Stimulated activated CD8-positive, alpha-beta memory T cell treated with anti-CD3 and anti-CD28 coated beads, Interleukin-15, amount 100 ng/mL, for 48 hours (primary cell): Measurements from ENCODE around the gene TTC39A.
"Not testable (repeated sequence)": the region's sequence is repeated elsewhere in the genome, so short reads cannot be mapped to it uniquely, and the experiment has no call there.

Source experiments
- DNase-seq, 2 donors: peaks; one replicate each; pipeline ENCODE4 v3.0.0-alpha.2; 2020; ENCODE audit warnings: low read depth in 2 of 2

Gene TTC39A

GRCh38 chr1:51336711-51337110 is 6.3 kb upstream of the TTC39A start:
- no peak for DNase-seq

GRCh38 chr1:51336004-51336403 is 5.6 kb upstream of the TTC39A start:
- no peak for DNase-seq

GRCh38 chr1:51331206-51332100 is 1.1 kb upstream of the TTC39A start:
- no peak for DNase-seq

GRCh38 chr1:51329443-51330325 is 678 bp downstream of the TTC39A start:
- no peak for DNase-seq

DNA sequence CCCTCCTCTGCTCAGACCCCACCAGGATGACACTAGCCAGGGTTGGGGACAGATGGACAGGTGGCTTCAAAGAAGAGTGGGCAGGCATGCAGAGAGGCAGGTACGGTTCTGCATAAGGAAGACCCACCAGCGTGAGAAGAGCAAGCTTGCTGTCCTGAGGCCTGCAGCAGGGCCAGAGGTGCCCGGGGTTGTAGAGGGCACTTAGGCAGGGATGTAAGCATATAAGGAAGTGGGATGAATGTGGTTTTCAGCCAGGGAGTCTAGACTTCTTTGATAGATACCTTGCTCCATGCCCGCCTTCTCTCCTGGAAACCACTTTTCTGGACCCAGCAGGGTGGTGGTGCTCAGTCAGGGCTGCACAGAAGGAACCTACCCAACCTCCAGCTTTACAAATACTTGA is 1.4 kb downstream of the TTC39A start:
- no peak for DNase-seq

DNA sequence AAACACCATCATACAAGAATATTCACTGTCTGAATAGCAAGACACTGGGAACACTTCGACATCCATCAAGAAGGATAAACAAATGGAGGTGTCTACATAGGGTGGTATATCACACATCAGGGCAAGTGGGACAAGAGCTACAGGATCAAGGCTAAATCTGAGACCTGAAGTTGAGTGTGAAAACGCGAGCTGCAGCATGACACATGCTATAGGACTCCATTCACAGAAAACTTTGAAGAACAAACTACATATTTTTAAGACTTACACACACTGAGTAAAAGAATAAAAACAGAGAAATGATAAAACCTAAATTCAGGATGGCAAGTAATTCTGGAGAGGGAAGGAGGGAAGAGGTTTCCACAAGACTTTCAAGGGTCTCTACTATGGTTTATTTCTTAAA is 2.1 kb downstream of the TTC39A start:
- DNase-seq = no peak

- DNase-seq = no peak
Measured at GRCh38 chr1:51327386-51327785, 3.0 kb downstream of the TTC39A start.

GRCh38 chr1:51326839-51327238 is 3.5 kb downstream of the TTC39A start:
- DNase-seq = no peak

DNA sequence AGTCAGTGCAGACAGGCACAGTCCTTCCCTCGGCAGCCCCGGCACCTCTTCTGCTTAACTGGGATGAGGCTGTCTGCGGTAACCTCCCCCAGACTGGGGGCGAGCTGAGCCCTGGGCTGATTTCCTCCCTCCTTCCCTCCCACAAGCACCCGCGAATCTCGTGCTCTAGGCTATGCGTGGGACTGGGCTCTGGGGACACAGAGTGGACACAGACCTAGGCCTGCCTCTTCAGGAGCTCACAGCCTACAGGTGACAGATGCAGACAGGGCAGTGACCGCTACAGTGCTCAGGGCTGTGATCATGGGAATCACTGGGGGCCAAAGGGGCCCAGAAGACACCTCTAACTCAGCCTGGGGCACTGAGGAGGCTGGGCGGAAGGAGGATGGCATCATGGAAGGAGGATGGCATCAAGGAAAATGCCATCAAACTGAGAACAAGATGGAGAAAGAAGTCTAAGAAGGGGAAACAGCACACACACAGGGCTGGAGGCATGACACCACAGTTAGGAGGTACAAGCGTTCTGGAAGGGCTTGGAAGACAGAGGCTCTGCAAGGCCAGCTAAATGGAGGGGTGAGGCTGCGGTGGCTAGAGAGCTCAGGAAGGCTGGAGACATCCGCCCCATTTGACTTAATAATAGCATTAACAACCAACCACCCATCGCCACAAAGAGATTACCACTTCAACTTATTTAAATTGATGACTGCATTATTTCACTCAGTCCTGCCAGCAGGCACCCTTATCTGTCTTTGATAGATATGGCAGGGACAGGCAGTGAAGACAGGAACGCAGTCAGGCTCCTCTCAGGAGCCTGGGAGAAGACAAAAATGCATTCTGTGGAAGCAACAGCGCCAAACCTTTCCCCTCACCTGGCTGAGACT is 4.2 kb downstream of the TTC39A start:
- no peak for DNase-seq

DNA sequence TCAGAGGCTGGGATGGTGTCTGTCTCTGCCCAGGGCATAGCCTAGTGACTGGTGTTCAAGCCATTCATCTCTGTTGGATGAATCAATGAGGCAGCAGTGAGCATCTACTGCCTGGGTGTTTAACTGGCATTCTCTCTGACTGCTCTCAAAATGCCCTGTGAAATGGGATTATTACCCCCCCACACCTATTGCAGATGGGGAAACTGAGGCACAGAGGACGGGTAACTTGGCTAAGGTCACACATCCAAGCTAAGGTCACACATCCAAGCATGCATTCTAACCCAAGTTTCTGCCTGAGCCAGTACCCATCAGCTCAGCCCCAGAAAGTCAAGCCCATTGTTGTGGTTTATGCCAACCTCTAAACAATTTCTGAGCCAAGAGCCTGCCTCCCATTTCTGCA is 5.0 kb downstream of the TTC39A start:
- DNase-seq = no peak

DNA sequence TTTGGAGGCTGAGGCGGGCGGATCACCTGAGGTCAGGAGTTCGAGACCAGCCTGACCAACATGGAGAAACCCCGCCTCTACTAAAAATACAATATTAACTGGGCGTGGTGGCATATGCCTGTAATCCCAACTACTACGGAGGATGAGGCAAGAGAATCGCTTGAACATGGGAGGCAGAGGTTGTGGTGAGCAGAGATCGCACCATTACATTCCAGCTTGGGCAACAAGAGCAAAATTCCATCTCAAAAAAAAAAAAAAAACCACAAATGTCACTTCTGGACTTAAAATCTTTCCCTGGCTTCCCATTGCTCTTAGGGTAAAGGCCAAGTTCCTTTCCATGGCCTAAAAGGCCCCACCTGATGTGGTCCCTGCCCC is 5.4 kb downstream of the TTC39A start:
- not testable (repeated sequence) for DNase-seq

DNA sequence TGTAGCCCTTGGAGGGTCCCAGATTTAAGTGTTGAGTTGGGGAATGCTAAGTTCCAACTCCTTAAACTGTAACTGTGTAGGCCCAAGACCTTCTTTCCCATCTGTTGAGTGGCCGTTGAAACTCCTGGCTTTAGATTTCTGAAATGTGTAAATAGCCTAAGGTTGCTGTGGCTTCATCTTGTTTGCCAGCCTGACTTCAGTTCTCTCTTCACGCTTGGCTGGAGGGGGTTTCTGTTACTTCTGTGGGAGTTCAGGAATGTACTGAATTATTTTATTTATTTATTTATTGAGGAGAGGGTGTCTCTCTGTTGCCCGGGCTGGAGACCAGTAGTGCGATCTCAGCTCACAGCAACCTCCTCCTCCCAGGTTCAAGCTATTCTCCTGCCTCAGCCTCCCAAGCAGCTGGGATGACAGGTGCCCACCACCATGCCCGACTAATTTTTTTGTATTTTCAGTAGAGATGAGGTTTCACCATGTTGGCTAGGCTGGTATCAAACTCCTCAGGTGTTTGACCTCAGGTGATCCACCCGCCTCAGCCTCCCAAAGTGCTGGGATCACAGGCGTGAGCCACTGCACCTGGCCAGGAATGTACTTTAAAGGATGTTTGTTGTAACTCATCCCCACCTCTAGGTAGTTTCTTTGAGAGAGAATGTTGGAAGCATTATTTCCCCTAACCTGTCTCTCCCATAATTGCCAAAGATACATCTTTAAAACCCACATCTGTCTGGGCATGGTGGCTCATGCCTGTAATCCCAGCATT is 5.9 kb downstream of the TTC39A start:
- no peak for DNase-seq

DNA sequence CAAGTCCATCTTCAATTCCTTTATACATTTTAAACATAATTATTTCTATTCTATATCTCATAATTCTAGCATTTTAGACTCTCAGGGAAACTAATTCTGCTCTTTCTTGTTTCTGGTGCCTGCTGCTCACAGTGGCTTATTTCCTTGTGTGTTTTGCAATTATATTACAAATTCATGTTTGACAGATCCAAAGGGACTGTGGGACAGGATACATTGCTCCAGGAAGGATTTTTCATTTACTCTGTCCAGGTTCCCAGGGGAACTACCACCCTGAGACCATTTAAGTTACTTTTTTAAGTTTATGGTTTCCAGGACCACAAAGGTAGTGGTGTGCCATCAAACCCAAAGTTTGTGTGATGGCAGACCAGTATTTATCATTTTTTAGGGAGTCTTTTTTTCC is 6.6 kb downstream of the TTC39A start:
- no peak for DNase-seq

- DNase-seq = no peak
Measured at GRCh38 chr1:51322417-51323101, 7.8 kb downstream of the TTC39A start.

DNA sequence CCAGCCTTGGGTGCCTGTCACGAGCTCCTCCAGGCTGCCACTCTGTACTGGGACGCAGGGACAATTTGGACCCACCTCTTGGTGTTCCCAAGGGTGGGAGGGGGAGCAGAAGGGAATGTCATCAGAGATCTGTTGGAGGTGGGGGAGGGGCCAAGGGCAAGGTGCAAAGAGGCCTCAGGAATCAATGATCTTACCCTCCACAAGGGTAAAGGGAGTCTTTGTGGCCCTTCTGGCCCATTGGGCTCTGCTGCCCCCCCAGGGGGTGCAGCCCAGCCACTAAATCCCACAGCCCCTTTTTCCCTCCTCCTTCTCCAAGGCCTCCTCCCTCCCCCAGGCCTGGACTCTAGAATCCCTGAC is 8.5 kb downstream of the TTC39A start:
- no peak for DNase-seq

DNA sequence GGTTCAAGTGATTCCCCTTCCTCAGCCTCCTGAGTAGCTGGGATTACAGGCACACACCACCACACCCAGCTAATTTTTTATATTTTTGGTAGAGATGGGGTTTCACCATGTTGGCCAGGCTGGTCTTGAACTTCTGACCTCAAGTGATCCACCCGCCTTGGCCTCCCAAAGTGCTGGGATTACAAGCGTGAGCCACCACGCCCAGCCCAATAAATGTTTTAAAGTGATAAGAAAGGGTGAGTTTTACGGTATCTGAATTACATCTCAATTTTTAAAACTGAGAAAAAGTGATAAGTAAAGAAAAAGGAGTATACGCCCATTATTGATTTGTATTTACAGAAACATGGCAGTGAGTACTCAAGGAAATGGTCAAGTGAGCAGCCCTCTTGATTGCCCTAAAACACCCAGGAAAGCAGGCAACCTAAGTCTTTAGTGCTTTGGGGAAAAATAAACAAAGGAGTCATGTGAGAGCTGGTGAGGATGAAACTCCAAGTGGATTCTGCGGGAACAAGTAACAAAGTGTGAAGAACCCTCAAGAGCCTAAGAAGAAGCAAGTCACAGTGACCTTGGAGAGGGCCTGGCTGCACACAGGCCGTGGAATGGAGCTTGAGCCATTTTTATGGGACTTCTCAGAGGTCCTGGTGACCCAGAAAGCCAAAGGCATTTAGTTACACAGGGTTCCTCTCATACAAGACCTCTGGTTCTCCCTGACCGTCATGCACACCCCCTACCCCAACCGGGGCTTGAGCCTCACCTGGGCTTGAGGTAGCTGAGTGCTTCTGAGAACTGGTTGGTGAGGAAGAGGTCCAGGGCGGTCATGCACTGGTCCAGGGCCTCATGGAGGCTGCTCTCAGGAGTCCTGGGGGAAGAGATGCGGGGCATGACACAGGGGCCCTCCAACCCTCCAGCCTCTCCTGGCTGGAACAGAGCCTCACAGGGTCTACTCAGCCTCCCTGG is 9.1 kb downstream of the TTC39A start:
- DNase-seq = no peak

DNA sequence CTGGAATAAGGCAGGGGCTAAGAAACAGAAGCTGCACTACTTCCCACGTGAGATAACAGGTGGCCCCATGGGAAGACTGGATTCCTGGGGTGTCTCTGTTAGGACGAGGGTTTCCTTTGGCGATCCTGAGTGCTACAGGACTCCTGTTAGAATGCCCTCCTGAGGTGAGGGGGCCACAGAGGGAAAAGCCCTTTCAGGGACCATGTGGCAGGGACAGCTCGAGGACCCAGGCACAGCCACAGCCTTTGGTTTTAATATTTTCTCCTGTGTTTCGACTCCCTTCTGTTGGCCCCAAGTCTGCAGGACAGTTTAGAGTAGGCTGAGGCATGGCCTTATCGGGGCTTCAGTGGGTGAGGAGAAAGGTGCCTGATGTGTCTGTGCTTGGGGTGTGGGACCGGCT is 12.6 kb downstream of the TTC39A start:
- DNase-seq = no peak

DNA sequence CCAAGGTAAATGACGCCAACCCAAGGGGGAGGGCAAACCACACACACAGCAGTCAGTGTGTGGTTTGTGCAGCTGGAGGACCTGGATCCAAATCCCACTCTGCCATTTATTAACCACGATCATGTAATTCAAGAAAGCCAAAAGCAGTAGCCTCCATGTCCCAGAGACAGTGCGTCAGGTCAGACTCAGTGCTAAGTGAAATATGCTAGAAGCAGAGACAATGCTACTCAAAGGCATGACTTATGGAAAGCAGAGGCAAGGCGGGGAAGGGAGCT is 13.6 kb downstream of the TTC39A start:
- DNase-seq = no peak

- DNase-seq = no peak
Measured at GRCh38 chr1:51316113-51316845, 14.1 kb downstream of the TTC39A start.
